ENCODE results near the gene NAB1. TPM values are rescaled to one million over a fixed set of nuclear protein-coding genes. Genes with fewer than 3 reads are reported as not detected.

The NAB1 gene
- total RNA-seq, 1 donor = 34.4 TPM

DNA sequence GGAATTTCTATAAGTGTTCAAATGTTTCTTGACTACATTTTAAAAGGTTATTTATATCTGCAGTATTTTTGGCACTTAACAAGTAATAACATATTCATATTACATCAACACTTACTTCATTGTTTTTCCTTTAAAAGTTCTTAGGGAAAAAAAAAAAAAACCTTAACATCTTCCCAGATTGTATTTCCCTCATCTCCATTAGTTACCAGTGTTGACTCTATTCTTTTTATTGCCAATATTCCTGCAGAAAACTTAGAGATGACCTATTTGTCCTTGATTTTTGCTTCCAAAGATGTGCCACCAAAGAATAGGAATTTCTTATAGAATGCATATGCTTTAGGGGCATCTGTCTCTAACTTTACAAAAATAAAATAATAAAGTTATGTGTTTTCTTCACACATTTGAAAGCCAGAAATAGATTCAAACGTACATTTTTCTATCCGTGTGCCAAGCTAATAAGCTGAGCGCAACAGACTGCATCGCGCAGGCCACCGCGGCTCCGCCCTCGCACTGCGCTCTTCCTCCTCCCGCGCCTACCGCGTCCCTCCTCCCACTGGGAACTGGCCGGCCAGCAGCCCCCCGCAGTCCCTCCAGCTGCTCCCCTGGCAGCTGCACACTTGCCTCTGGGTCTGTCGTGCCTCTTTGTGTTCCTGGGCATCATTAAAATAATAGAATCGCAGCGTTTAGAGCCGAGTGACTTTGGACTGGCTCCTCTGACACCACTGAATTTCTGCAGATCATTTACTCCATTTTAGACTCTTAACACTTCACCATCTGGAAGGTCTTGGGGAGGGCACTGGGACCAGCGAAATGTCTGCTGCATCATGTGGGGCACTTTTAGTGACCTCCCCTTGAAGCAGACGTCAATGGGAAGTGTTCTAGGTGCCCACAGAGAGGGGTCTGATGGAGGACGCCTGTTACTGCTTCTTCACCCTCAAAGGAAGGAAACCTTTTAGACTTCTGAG is 21.2 kb upstream of the NAB1 start:
- TF ChIP-seq, protein P1, sequence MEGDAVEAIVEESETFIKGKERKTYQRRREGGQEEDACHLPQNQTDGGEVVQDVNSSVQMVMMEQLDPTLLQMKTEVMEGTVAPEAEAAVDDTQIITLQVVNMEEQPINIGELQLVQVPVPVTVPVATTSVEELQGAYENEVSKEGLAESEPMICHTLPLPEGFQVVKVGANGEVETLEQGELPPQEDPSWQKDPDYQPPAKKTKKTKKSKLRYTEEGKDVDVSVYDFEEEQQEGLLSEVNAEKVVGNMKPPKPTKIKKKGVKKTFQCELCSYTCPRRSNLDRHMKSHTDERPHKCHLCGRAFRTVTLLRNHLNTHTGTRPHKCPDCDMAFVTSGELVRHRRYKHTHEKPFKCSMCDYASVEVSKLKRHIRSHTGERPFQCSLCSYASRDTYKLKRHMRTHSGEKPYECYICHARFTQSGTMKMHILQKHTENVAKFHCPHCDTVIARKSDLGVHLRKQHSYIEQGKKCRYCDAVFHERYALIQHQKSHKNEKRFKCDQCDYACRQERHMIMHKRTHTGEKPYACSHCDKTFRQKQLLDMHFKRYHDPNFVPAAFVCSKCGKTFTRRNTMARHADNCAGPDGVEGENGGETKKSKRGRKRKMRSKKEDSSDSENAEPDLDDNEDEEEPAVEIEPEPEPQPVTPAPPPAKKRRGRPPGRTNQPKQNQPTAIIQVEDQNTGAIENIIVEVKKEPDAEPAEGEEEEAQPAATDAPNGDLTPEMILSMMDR (IDR thresholded peaks at IDR 0.05; ENCODE audit: insufficient read depth, low read length) = no peak
- DNase-seq (ENCODE audit: low read depth) = no peak
- peak overlapping the region; percentile 61 for H3K4me3 ChIP-seq (ENCODE audit: low read depth, low read length)

DNA sequence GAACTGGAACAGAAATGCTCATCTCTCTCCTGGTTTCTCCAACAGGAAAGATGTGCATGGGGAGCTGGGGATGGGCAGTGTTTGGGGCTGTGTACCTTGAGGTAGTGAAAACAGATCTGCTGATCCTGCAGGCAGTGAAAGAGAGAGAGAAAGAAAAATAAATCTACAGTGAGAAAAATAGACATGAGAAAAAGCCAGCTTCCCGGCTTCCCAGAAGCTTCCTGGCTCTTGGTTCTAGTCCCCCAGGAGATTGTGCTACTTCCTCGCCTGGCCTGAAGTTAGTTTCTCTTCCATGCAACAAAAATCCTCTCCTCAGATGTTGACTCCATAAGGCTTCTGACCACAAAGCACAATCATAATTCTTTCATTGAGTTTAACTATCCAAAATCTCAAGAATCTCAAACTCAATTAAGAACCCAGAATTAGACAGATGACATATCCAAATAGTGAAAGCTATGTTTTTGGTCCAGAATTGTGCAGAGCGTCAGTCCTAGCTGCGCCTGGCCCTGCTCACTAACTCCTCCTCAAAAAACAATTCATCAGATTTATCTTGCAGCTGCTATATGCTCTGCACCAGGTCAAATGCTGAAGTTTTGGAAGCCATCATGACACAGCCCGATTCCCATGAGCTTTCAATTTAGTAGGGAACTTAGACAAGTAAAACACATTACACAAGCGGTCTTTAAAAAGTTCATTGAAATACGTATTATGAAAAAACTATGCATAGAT is 20.1 kb upstream of the NAB1 start:
- H3K4me3 ChIP-seq (ENCODE audit: low read depth, low read length) = peak overlapping the region; percentile 7
- DNase-seq (ENCODE audit: low read depth) = peak; percentile 68

DNA sequence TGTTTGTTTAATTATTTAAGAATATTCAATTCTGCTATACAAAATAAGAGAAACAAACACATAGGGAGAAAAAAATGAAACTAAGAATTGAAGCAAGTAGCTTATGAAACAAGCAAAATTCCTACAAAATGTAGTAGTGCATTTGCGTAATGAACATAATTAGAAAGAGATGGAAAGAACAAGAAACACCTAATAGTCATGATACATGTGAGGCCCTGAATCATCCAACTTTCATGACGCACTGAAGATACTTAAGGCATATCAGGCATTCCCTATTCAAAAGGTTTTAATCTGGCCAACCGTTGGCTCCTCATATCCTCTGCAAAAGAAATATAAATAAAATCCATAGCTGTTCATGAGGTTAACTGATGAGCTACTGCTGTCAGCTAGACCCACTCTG is 14.5 kb upstream of the NAB1 start:
- DNase-seq (ENCODE audit: low read depth) = peak; percentile 65
- TF ChIP-seq, protein P1 (IDR thresholded peaks at IDR 0.05; ENCODE audit: insufficient read depth, low read length) = no peak
- no peak overlapping the region for H3K4me3 ChIP-seq (ENCODE audit: low read depth, low read length)

More for the DNA sequence above, 20.1 kb upstream of the NAB1 start:
- TF ChIP-seq, protein P1 (IDR thresholded peaks at IDR 0.05; ENCODE audit: insufficient read depth, low read length) = no peak

DNA sequence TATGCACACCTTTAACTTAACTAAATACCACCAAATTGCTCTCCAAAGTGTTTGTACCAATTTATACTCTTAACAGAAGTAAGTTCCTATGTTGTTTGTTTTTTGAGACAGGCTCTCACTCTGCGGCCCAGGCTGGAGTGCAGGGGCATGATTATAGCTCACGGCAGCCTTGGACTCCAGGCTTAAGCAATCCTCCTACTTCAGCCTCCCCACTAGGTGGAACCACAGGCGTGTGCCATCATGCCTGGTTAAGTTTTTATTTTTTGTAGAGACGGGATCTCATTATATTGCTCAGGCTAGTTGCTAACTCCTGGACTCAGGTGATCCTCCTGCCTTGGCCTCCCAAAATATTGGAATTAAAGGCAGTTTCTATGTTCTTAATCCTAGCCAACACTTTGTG is 13.1 kb upstream of the NAB1 start:
- DNase-seq (ENCODE audit: low read depth) = no peak
- TF ChIP-seq, protein P1 (IDR thresholded peaks at IDR 0.05; ENCODE audit: insufficient read depth, low read length) = no peak

DNA sequence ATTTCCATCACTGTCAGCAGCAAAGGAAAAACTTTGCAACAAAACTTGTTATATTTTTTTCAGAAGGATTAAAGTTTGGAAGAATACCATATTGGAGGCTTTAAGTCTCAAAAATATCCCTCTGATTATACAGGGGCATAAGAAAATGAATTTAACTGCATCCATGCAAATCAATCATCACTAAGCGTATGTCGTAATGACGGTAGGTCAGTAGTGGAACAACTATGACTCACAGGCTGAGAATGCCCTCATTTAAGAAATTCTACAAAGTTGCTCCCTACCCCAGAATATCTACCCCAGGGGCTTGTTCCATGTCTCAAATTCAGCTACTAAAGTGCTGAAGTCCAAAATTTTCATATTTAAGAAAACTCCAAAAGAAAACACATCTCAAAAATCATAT is 12.5 kb upstream of the NAB1 start:
- DNase-seq (ENCODE audit: low read depth) = peak; percentile 76
- TF ChIP-seq, protein P1 (IDR thresholded peaks at IDR 0.05; ENCODE audit: insufficient read depth, low read length) = no peak
- H3K4me3 ChIP-seq (ENCODE audit: low read depth, low read length) = no peak overlapping the region

More for the DNA sequence above, 13.1 kb upstream of the NAB1 start:
- H3K4me3 ChIP-seq (ENCODE audit: low read depth, low read length) = no peak overlapping the region

DNA sequence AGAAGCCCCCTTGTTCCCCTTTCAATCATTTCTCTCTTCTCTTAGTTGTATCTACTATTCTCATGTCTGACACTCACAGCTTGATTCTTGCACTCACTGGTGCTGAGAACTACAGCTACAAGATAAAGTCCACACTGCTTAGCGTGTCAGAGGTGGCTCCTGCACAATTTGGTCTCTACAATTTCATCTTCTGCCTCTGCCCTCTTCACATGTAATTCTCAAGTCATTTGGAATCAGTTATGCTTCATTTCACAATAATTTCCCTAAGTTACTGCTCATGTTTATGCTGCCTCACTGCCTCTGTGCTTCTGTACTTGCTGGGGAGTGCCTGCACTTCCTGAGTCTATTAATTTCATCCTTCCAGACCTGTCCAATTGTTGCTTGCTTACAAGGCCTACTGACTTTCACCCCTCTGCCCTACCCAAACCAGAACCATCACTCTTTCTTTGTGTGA is 11.6 kb upstream of the NAB1 start:
- no peak overlapping the region for H3K4me3 ChIP-seq (ENCODE audit: low read depth, low read length)
- TF ChIP-seq, protein P1 (IDR thresholded peaks at IDR 0.05; ENCODE audit: insufficient read depth, low read length) = no peak
- peak; percentile 61 for DNase-seq (ENCODE audit: low read depth)

Measured in fibroblast of the aortic adventitia (primary cell).